ENCODE measurements around the gene PRICKLE2. TPM values are rescaled to one million over a fixed set of nuclear protein-coding genes. Genes with fewer than 3 reads are reported as not detected.
A peak's percentile ranks its signal among the peaks of the same experiment; 100 is the strongest.

Gene PRICKLE2
- total RNA-seq, 1 experiment from 2014 or later, result 9.6 TPM

DNA sequence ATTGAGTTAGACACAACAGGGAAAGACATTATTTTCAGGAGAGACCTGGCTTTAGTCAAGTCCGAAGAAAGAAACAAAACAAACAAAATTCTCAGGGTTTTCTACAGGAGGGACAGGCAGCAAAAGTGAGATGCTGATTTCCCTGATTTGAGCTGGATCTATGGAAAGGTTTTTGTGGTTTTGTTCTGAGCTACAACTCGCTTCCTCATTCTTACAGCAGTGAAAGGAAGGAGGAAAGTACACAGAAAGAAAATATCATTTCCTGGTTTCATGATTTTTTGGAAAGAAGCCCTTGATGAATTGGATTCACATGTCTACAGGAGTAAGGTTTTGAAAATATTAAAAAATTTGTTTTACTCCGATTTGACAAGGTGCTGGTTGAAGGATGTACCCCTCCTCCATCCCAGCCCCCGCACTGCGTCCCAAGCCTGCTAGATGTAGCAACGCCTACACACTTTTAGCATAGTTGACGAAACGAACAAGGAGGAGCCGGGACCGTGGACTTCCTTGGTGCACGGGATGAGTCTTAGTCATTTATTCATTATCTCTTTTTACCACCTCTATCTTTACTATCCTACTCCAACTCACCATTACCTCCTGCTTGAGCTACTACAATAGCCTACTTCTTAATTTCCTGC, 10.8 kb downstream of the PRICKLE2 start:
- DNase-seq (ENCODE audit: unreplicated experiment), result peak; percentile 75
- intact Hi-C loops (cut with micrococcal nuclease), result loop anchor here (1.0 kb wide), 1 partner anchor 27 kb away; no protein-coding TSS in a partner anchor
- BruUV-seq (replicated peaks), result TSS peak; percentile 48
- H3K27ac Mint-ChIP-seq (ENCODE audit: low read depth, unreplicated experiment), result peak overlapping the region; percentile 56
- H3K4me1 Mint-ChIP-seq (ENCODE audit: insufficient read depth, unreplicated experiment), result peaks cover 21% of the 10 kb centered on the region
- H3K9me3 Mint-ChIP-seq (ENCODE audit: unreplicated experiment), result no peaks in the 10 kb centered on the region
- ChIA-PET POLR2A (interaction anchor here (0.7 to 4.8 kb wide), 20 partner anchors 11 to 236 kb away, joined by 3 to 84 read pairs (median 4); partner anchors contain the start of gene PRICKLE2), CTCF (interaction anchor here (0.5 to 3.4 kb wide), 7 partner anchors 9 to 271 kb away, joined by 3 to 14 read pairs (median 4); partner anchors contain the start of genes PRICKLE2 and PSMD6)
- no peak for TF ChIP-seq CTCF (IDR thresholded peaks at IDR 0.05; ENCODE audit: unreplicated experiment)
- peak overlapping the region; percentile 55 for H3K4me3 Mint-ChIP-seq (ENCODE audit: unreplicated experiment)
- H3K27me3 Mint-ChIP-seq (ENCODE audit: insufficient read depth, unreplicated experiment), result no peaks in the 10 kb centered on the region
- H3K36me3 Mint-ChIP-seq (ENCODE audit: insufficient read depth, unreplicated experiment), result no peaks in the 10 kb centered on the region

DNA sequence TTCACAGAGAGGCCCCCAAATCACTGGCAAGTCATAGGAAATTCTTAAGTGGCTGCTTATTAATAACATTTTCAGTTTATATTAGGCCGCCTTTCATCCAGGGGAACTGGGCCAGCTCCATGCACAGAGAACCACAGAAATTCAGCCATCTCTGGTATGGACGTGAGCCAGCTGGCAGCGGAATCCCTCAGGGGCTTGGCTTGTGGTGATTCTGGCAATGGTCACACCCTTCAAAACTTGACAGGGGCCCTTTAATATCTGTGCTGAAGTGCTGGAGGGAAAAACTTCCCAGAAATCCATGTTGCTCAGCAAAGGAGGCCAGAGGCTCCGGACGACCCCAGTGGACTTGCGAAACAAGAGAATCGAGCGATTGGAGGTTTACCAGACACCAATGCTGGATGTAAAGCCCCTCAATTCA, 11.3 kb downstream of the PRICKLE2 start:
- BruUV-seq (replicated peaks), result no TSS peak
- no peak for TF ChIP-seq CTCF (IDR thresholded peaks at IDR 0.05; ENCODE audit: unreplicated experiment)
- ChIA-PET CTCF (interaction anchor here (1.1 to 3.4 kb wide), 2 partner anchors 190 to 271 kb away, joined by 3 to 14 read pairs; partner anchors contain the start of gene PSMD6), POLR2A (interaction anchor here (0.7 to 4.8 kb wide), 12 partner anchors 11 to 138 kb away, joined by 3 to 84 read pairs (median 4); partner anchors contain the start of gene PRICKLE2)
- intact Hi-C loops (cut with micrococcal nuclease), result loop anchor here (1.0 kb wide), 1 partner anchor 27 kb away; no protein-coding TSS in a partner anchor
- Mint-ChIP-seq H3K4me1 (ENCODE audit: insufficient read depth, unreplicated experiment) (peaks cover 21% of the 10 kb centered on the region), H3K27me3 (ENCODE audit: insufficient read depth, unreplicated experiment) (no peaks in the 10 kb centered on the region), H3K9me3 (ENCODE audit: unreplicated experiment) (no peaks in the 10 kb centered on the region), H3K36me3 (ENCODE audit: insufficient read depth, unreplicated experiment) (no peaks in the 10 kb centered on the region), H3K27ac (ENCODE audit: low read depth, unreplicated experiment) (peak overlapping the region; percentile 56), H3K4me3 (ENCODE audit: unreplicated experiment) (peak overlapping the region; percentile 55)
- peak; percentile 91 for DNase-seq (ENCODE audit: unreplicated experiment)

DNA sequence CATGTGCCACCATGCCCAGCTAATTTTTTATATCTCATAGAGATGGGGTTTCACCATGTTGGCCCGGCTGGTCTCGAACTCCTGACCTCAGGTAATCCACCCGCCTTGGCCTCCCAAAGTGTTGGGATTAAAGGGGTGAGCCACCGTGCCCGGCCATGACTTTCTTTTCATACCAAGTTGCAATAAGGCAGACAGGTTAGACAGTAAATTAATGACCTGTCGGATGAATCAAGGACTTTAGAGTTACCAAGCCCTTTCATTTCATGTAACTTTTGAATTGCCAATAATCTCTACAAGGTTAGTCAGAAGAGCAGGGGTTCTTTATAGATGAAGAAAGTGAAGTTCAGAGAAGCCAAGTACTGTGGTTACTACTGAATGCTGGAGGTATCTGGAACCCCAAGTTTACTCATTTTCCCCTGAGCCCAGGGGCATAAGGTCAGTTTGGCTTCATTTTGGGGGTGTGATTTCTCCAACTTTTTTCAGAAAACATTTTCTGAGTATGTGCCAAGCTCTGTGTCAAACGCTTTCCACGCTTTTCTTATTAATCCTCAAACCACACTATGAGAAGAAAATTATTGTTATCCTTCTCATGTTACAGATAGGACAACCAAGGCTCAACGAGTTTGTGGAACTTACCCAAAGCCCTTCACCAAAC, 11.9 kb downstream of the PRICKLE2 start:
- H3K27ac Mint-ChIP-seq (ENCODE audit: low read depth, unreplicated experiment), result peak overlapping the region; percentile 56
- DNase-seq (ENCODE audit: unreplicated experiment), result no peak
- ChIA-PET POLR2A (interaction anchor here (0.6 to 4.8 kb wide), 6 partner anchors 22 to 183 kb away, joined by 3 to 84 read pairs (median 9); no protein-coding TSS in a partner anchor), CTCF (interaction anchor here (1.1 to 3.4 kb wide), 2 partner anchors 190 to 272 kb away, joined by 3 to 14 read pairs; partner anchors contain the start of gene PSMD6)
- intact Hi-C loops (cut with micrococcal nuclease), result no loop called here
- no peaks in the 10 kb centered on the region for H3K9me3 Mint-ChIP-seq (ENCODE audit: unreplicated experiment)
- H3K27me3 Mint-ChIP-seq (ENCODE audit: insufficient read depth, unreplicated experiment), result no peaks in the 10 kb centered on the region
- H3K4me1 Mint-ChIP-seq (ENCODE audit: insufficient read depth, unreplicated experiment), result peaks cover 21% of the 10 kb centered on the region
- TF ChIP-seq CTCF (IDR thresholded peaks at IDR 0.05; ENCODE audit: unreplicated experiment), result no peak
- no peaks in the 10 kb centered on the region for H3K36me3 Mint-ChIP-seq (ENCODE audit: insufficient read depth, unreplicated experiment)
- H3K4me3 Mint-ChIP-seq (ENCODE audit: unreplicated experiment), result peak overlapping the region; percentile 55
- no TSS peak for BruUV-seq (replicated peaks)

Measured in MCF 10A (cell line).